ENCODE data around the gene POT1. TPM values are rescaled to one million over a fixed set of nuclear protein-coding genes. Genes with fewer than 3 reads are reported as not detected.

POT1 gene
- total RNA-seq, 4 donors from 2014 or later = 3.9 to 79.2 (median 12.1) TPM

- Histone ChIP-seq H3K4me1 (no peaks in the 10 kb centered on the region), H3K27me3 (no peaks in the 10 kb centered on the region), H3K9me3 (no peaks in the 10 kb centered on the region), H3K27ac (no peak overlapping the region), H3K36me3 (no peaks in the 10 kb centered on the region), H3K4me3 (no peak overlapping the region)
- no peak for DNase-seq
- TF ChIP-seq POLR2A (IDR thresholded peaks at IDR 0.05) = no peak
- TF ChIP-seq CTCF (IDR thresholded peaks at IDR 0.05) = no peak
Measured at GRCh38 chr7:124796771-124797170, 132.9 kb downstream of the POT1 start.

DNA sequence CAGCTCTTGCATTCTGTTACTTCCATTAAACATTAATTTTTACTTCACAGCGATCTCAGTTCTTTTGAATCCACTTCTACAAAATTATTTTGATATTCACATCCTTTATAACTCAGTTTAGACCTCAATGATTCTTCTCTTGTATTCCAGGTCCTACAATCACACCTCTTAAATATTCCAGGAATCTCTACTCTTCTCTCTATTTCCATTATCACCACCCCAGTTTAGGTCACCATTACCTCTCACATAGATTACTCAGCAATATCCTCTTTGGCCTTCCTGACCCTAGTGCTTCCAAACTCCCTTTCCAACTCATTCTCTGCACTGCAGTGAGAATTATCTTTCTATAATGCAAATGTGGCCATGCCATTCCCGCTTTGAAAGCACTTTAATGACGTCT, 136.9 kb downstream of the POT1 start:
- TF ChIP-seq POLR2A (IDR thresholded peaks at IDR 0.05) (no peak), CTCF (IDR thresholded peaks at IDR 0.05) (no peak)
- no peaks in the 10 kb centered on the region for H3K36me3 ChIP-seq
- no peak overlapping the region for H3K4me3 ChIP-seq

DNA sequence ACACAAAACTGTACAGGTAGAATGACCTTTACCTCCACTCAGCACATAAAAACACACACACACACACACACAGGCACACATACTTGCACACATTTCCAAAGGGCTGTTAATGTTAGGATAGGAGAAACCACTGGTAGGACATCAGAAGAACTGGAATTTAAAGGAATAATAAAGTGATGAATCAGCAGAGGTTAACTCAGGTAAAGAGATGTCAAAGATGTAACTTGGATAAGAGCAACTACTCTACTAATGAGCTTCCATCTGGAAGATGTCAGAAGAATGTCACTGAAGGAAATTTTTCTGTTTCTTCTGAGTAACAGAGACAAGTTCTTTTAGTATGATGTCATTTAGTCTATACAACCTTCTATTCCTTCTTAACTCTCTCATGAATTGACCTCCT, 137.6 kb downstream of the POT1 start:
- no peak overlapping the region for H3K4me3 ChIP-seq
- TF ChIP-seq POLR2A (IDR thresholded peaks at IDR 0.05) (no peak), CTCF (IDR thresholded peaks at IDR 0.05) (no peak)
- H3K27ac ChIP-seq = no peak overlapping the region
- H3K9me3 ChIP-seq = no peaks in the 10 kb centered on the region
- no peaks in the 10 kb centered on the region for H3K27me3 ChIP-seq
- no peak for DNase-seq
- H3K36me3 ChIP-seq = no peaks in the 10 kb centered on the region
- no peaks in the 10 kb centered on the region for H3K4me1 ChIP-seq

More for the DNA sequence above, 136.9 kb downstream of the POT1 start:
- no peaks in the 10 kb centered on the region for H3K27me3 ChIP-seq
- no peak overlapping the region for H3K27ac ChIP-seq
- DNase-seq = no peak
- H3K9me3 ChIP-seq = no peaks in the 10 kb centered on the region
- no peaks in the 10 kb centered on the region for H3K4me1 ChIP-seq

DNA sequence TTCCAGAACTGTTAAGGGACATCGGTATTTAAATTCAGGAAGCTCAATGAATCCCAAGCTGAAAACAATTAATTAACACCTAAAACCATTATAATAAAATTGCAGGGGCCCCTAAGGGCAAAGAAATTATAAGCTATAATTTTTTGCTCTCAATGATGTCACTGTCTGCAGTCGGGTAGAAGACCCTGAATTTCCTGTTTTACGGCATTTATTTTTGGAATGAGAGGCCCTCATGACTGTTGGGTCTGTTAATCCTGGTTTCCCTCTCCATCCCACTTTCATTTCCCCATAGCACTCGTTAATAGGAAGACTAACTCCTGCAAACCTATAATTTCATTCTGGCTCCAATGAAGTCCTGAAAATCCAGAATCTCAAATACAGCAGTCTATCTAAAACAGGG, 138.2 kb downstream of the POT1 start:
- Histone ChIP-seq H3K36me3 (no peaks in the 10 kb centered on the region), H3K27ac (no peak overlapping the region), H3K4me3 (no peak overlapping the region), H3K27me3 (no peaks in the 10 kb centered on the region), H3K9me3 (no peaks in the 10 kb centered on the region), H3K4me1 (no peaks in the 10 kb centered on the region)
- DNase-seq = no peak
- no peak for TF ChIP-seq POLR2A (IDR thresholded peaks at IDR 0.05)

GRCh38 chr7:124790645-124791044, 139.0 kb downstream of the POT1 start:
- no peak overlapping the region for H3K4me3 ChIP-seq
- no peaks in the 10 kb centered on the region for H3K27me3 ChIP-seq
- TF ChIP-seq CTCF (IDR thresholded peaks at IDR 0.05) = no peak
- no peak overlapping the region for H3K27ac ChIP-seq
- no peaks in the 10 kb centered on the region for H3K4me1 ChIP-seq
- no peak for DNase-seq
- no peaks in the 10 kb centered on the region for H3K9me3 ChIP-seq
- H3K36me3 ChIP-seq = no peaks in the 10 kb centered on the region

GRCh38 chr7:124785994-124786393, 143.6 kb downstream of the POT1 start:
- H3K27ac ChIP-seq = no peak overlapping the region

More at GRCh38 chr7:124785994-124786393, 143.6 kb downstream of the POT1 start:
- Histone ChIP-seq H3K4me3 (no peak overlapping the region), H3K9me3 (no peaks in the 10 kb centered on the region), H3K4me1 (no peaks in the 10 kb centered on the region), H3K36me3 (no peaks in the 10 kb centered on the region), H3K27me3 (no peaks in the 10 kb centered on the region)
- no peak for DNase-seq
- no peak for TF ChIP-seq CTCF (IDR thresholded peaks at IDR 0.05)

All from Peyer's patch (tissue), 4 donors.